Measurements from ENCODE around the gene METTL16. TPM values are rescaled to one million over a fixed set of nuclear protein-coding genes. Genes with fewer than 3 reads are reported as not detected.

Gene METTL16
- total and polyA plus RNA-seq, 2 of the 4 experiments (the other 2 are of a cell fraction) = 11.8 to 15.4 TPM

GRCh38 chr17:2380950-2381649, 130.6 kb downstream of the METTL16 start:
- H3K4me3 ChIP-seq (ENCODE audit: insufficient read depth, low read depth, low read length) = no peak overlapping the region
- H3K23ac ChIP-seq (ENCODE audit: low read depth, low read length) = no peak overlapping the region
- BruUV-seq (replicated peaks) = no TSS peak
- no peak overlapping the region for H3K4me2 ChIP-seq (ENCODE audit: low read depth, low read length)
- no peak overlapping the region for H2BK5ac ChIP-seq (ENCODE audit: low read depth, low read length, poor library complexity, severe bottlenecking)
- intact Hi-C loops (cut with micrococcal nuclease) (no loop called here), dilution Hi-C loops (cut with HindIII; ENCODE audit: low sequenced_read_pairs, unreplicated experiment) (no loop called here), in situ Hi-C loops (cut with MboI; ENCODE audit: low sequenced_read_pairs) (no loop called here)
- WGBS, 2 experiments (ENCODE audit: extremely low coverage in 2 of 2, insufficient read length in 1 of 2) = 82% methylated on average over 4 of the region's 15 CpGs; no CpG with 5 or more reads in 1 of the 2 experiments
- peaks cover 0 to 3% of the 10 kb centered on the region in 2 experiments; a peak in 1 of 4 replicates for H3K79me1 ChIP-seq (ENCODE audit: low read depth in 1 of 2, low read length in 2 of 2)
- no peak overlapping the region for H3K4ac ChIP-seq (ENCODE audit: low read depth, low read length)
- H3K18ac ChIP-seq (ENCODE audit: low read depth, low read length) = no peak overlapping the region
- no peak for DNase-seq
- ChIA-PET CTCF (interaction anchor here (1.2 to 3.2 kb wide), 5 partner anchors 11 to 36 kb away, joined by 4 to 64 read pairs (median 8); no protein-coding TSS in a partner anchor), POLR2A (ENCODE audit: unreplicated experiment) (no interaction called here)
- peaks cover 54% of the 10 kb centered on the region for H3K36me3 ChIP-seq (ENCODE audit: control insufficient read depth, insufficient read depth, low read length)
- no peak overlapping the region for H4K8ac ChIP-seq (ENCODE audit: low read depth in 2 of 2, low read length in 2 of 2)
- H2BK120ac ChIP-seq (ENCODE audit: low read depth, low read length) = no peak overlapping the region
- TF ChIP-seq MXI1 (IDR thresholded peaks at IDR 0.05; ENCODE audit: borderline replicate concordance, low read depth, low read length) = no peak
- no peak for TF ChIP-seq BHLHE40 (IDR thresholded peaks at IDR 0.05; ENCODE audit: low read depth, low read length)
- TF ChIP-seq ELK1 (IDR thresholded peaks at IDR 0.05; ENCODE audit: borderline replicate concordance, low read depth, low read length) = no peak
- TF ChIP-seq CTCF (conservative IDR thresholded peaks at IDR 0.05; ENCODE audit: low read depth, low read length) = no peak
- TF ChIP-seq POLR2A (IDR thresholded peaks at IDR 0.05; ENCODE audit: low read depth, low read length) = no peak
- no peak for TF ChIP-seq RFX5 (IDR thresholded peaks at IDR 0.05; ENCODE audit: low read depth, low read length)
- TF ChIP-seq RCOR1 (IDR thresholded peaks at IDR 0.05; ENCODE audit: insufficient replicate concordance, low read length) = no peak
- TF ChIP-seq CEBPB (IDR thresholded peaks at IDR 0.05; ENCODE audit: low read depth, low read length) = no peak
- TF ChIP-seq MAFK (IDR thresholded peaks at IDR 0.05; ENCODE audit: low read depth, low read length) = no peak
- TF ChIP-seq RAD21 (IDR thresholded peaks at IDR 0.05; ENCODE audit: low read length) = no peak
- no peak for TF ChIP-seq MAZ (IDR thresholded peaks at IDR 0.05; ENCODE audit: borderline replicate concordance, low read depth, low read length)
- TF ChIP-seq FOS (IDR thresholded peaks at IDR 0.05; ENCODE audit: low read depth, low read length) = no peak
- TF ChIP-seq, protein P1, sequence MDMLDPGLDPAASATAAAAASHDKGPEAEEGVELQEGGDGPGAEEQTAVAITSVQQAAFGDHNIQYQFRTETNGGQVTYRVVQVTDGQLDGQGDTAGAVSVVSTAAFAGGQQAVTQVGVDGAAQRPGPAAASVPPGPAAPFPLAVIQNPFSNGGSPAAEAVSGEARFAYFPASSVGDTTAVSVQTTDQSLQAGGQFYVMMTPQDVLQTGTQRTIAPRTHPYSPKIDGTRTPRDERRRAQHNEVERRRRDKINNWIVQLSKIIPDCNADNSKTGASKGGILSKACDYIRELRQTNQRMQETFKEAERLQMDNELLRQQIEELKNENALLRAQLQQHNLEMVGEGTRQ (IDR thresholded peaks at IDR 0.05; ENCODE audit: low read depth, low read length) = no peak
- TF ChIP-seq SMC3 (IDR thresholded peaks at IDR 0.05; ENCODE audit: low read depth, low read length) = no peak
- no peak for TF ChIP-seq CHD1 (IDR thresholded peaks at IDR 0.05; ENCODE audit: low read depth, low read length)
- H4K20me1 ChIP-seq (ENCODE audit: insufficient read depth, low read length) = peaks cover 3% of the 10 kb centered on the region; the same call in 1 of the 2 replicates
- no peak overlapping the region for H4K91ac ChIP-seq (ENCODE audit: insufficient read depth, low read depth, low read length)
- no peak overlapping the region for H2AK5ac ChIP-seq (ENCODE audit: low read depth, low read length)
- H3K56ac ChIP-seq (ENCODE audit: extremely low read depth, insufficient read depth, low read length) = no peak overlapping the region
- H2BK20ac ChIP-seq (ENCODE audit: low read depth, low read length) = no peak overlapping the region
- H2AK9ac ChIP-seq (replicated peaks; ENCODE audit: low read depth, low read length, poor library complexity) = peak overlapping the region; percentile 79
- H2BK15ac ChIP-seq (ENCODE audit: low read depth, low read length) = no peak overlapping the region
- no peak for ATAC-seq (ENCODE audit: low read depth)
- no peaks in the 10 kb centered on the region for H3K27me3 ChIP-seq (ENCODE audit: control insufficient read depth, insufficient read depth, low read length)
- H3K4me1 ChIP-seq (ENCODE audit: control insufficient read depth, insufficient read depth, low read length) = peaks cover 2% of the 10 kb centered on the region; the same call in 1 of the 2 replicates
- no peak overlapping the region for H3K9ac ChIP-seq (ENCODE audit: low read depth, low read length)
- H4K5ac ChIP-seq (ENCODE audit: low read depth, low read length) = no peak overlapping the region
- no peaks in the 10 kb centered on the region for H3K9me3 ChIP-seq (ENCODE audit: control insufficient read depth, insufficient read depth, low read length)
- H2AFZ ChIP-seq (replicated peaks; ENCODE audit: low read length, poor library complexity) = no peak overlapping the region
- H3K9me1 ChIP-seq (ENCODE audit: insufficient read depth, low read length) = 0 out of 2 replicates have a peak, but pooled peaks cover 3% of the 10 kb centered on the region
- H3K14ac ChIP-seq (replicated peaks; ENCODE audit: low read depth, low read length) = no peak overlapping the region
- no peak overlapping the region for H3K27ac ChIP-seq (ENCODE audit: insufficient read depth, low read length)
